Measurements from ENCODE around the gene ST6GALNAC4.

The ST6GALNAC4 gene

DNA sequence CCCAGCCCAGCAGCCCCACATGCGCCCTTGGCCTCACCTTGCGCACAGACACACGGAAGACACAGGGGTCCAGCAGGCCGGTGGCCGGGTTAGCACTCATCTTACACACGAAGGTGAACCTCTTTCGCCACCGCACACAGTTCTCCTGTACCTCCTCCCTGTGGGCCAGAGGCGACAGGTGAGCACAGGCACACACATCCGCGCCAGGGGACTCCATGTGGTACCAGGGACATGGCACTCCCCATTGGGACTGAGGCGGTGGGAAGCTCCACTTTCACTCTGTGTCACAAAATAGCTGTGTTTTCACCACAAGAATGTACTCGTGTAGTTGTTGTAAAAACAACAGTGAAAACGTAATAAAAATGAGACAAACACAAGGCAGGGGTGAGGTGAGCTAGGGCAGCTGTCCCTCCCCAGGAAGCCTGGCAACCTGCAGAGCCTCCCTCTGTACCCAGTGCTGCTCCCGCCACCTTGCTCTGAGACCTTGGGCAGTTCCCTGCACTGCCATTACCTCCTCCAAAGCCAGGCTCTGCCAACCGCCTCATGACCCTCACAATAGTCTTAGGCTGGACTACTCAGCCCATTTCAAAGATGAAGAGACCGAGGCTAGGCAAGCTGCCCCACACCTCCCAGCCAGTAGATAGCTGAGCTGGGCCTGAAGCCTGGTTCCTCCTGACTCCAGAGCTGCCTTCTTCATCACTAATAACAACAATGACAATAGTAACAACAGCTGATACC lies 37.1 kb upstream of the ST6GALNAC4 start:
- H3K4me1 Mint-ChIP-seq = peaks cover 21 to 53% of the 10 kb centered on the region in 2 donors
- DNase-seq = no peak
- H3K9me3 Mint-ChIP-seq = no peaks in the 10 kb centered on the region
- H3K36me3 Mint-ChIP-seq = peaks cover 10 to 21% of the 10 kb centered on the region in 2 donors
- ATAC-seq (replicated peaks) = no peak
- H3K27ac Mint-ChIP-seq = peak overlapping the region; percentile 79
- H3K4me3 Mint-ChIP-seq = no peak overlapping the region
- no peaks in the 10 kb centered on the region for H3K27me3 Mint-ChIP-seq

DNA sequence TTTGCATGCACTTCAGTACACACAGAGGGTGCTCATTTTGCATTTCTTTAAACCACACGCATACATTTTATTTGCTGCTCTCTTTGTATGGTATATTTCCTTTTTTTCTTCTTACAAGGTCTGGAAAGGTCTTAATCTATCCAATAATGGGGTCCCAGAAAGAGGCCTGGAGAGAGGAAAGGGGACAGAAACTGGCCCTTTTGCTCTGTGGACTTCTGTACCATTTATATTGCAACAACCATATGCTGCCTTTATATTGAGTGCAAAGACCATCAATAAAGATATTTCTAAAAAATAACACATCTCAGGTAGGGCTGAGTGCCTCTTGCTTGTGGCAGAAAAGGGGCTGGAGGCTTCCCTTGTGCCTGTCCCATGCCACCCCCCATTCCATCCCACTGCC lies 36.3 kb upstream of the ST6GALNAC4 start:
- H3K27ac Mint-ChIP-seq = no peak overlapping the region
- H3K4me3 Mint-ChIP-seq = no peak overlapping the region
- no peaks in the 10 kb centered on the region for H3K27me3 Mint-ChIP-seq
- H3K4me1 Mint-ChIP-seq = peaks cover 21 to 54% of the 10 kb centered on the region in 2 donors
- H3K9me3 Mint-ChIP-seq = no peaks in the 10 kb centered on the region
- DNase-seq = no peak
- ATAC-seq (replicated peaks) = no peak
- peaks cover 11 to 22% of the 10 kb centered on the region in 2 donors for H3K36me3 Mint-ChIP-seq

GRCh38 chr9:127950513-127951289 lies 33.9 kb upstream of the ST6GALNAC4 start:
- no peaks in the 10 kb centered on the region for H3K9me3 Mint-ChIP-seq
- DNase-seq = no peak
- H3K4me1 Mint-ChIP-seq = peaks cover 22 to 56% of the 10 kb centered on the region in 2 donors
- no peak overlapping the region for H3K4me3 Mint-ChIP-seq
- no peaks in the 10 kb centered on the region for H3K27me3 Mint-ChIP-seq
- no peak for ATAC-seq (replicated peaks)
- H3K36me3 Mint-ChIP-seq = peaks cover 16 to 29% of the 10 kb centered on the region in 2 donors
- no peak overlapping the region for H3K27ac Mint-ChIP-seq

- Mint-ChIP-seq H3K27ac (peak overlapping the region; percentile 62), H3K4me1 (peaks cover 18 to 52% of the 10 kb centered on the region in 2 donors), H3K9me3 (no peaks in the 10 kb centered on the region), H3K27me3 (no peaks in the 10 kb centered on the region), H3K36me3 (peaks cover 18 to 32% of the 10 kb centered on the region in 2 donors), H3K4me3 (no peak overlapping the region)
- no peak for ATAC-seq (replicated peaks)
- no peak for DNase-seq
Observed at GRCh38 chr9:127949827-127950512, 33.1 kb upstream of the ST6GALNAC4 start.

GRCh38 chr9:127947841-127948710 lies 31.2 kb upstream of the ST6GALNAC4 start:
- Mint-ChIP-seq H3K4me3 (no peak overlapping the region), H3K27me3 (no peaks in the 10 kb centered on the region), H3K4me1 (peaks cover 20 to 51% of the 10 kb centered on the region in 2 donors), H3K9me3 (no peaks in the 10 kb centered on the region), H3K36me3 (peaks cover 25 to 45% of the 10 kb centered on the region in 2 donors), H3K27ac (peak overlapping the region; percentile 59)
- no peak for DNase-seq
- no peak for ATAC-seq (replicated peaks)

DNA sequence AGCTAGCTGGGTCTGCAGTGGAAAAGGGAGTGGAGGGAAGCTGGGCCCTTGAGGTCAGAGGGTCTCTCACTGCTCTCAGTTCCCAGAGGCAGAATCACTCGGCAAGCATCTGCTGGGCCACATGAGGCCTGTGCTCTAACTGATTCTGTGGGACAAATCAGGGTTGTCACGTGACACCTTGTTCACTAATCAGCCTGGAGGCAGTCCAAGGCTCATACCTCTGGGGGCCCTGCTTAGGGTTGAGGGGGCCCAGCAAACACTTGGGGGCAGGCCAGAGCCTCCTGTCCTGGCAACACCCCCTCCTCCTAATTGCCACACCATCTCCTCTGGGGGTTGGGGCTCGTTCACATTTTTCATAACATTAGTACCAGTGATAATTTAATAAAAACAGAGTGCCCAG lies 29.9 kb upstream of the ST6GALNAC4 start:
- no peak for ATAC-seq (replicated peaks)
- Mint-ChIP-seq H3K27me3 (no peaks in the 10 kb centered on the region), H3K36me3 (peaks cover 30 to 51% of the 10 kb centered on the region in 2 donors), H3K27ac (no peak overlapping the region), H3K4me1 (peaks cover 28 to 56% of the 10 kb centered on the region in 2 donors), H3K4me3 (no peak overlapping the region), H3K9me3 (no peaks in the 10 kb centered on the region)
- DNase-seq = no peak

GRCh38 chr9:127945942-127946341 lies 29.1 kb upstream of the ST6GALNAC4 start:
- no peak for DNase-seq
- H3K27me3 Mint-ChIP-seq = no peaks in the 10 kb centered on the region
- H3K27ac Mint-ChIP-seq = peak overlapping the region; percentile 85
- no peak overlapping the region for H3K4me3 Mint-ChIP-seq
- ATAC-seq (replicated peaks) = no peak
- H3K36me3 Mint-ChIP-seq = peaks cover 30 to 51% of the 10 kb centered on the region in 2 donors
- H3K9me3 Mint-ChIP-seq = no peaks in the 10 kb centered on the region
- H3K4me1 Mint-ChIP-seq = peaks cover 28 to 54% of the 10 kb centered on the region in 2 donors

GRCh38 chr9:127945338-127945737 lies 28.5 kb upstream of the ST6GALNAC4 start:
- no peak overlapping the region for H3K4me3 Mint-ChIP-seq
- no peak for DNase-seq
- ATAC-seq (replicated peaks) = no peak
- no peaks in the 10 kb centered on the region for H3K27me3 Mint-ChIP-seq
- peaks cover 29 to 48% of the 10 kb centered on the region in 2 donors for H3K36me3 Mint-ChIP-seq
- H3K27ac Mint-ChIP-seq = peak overlapping the region; percentile 85
- H3K9me3 Mint-ChIP-seq = no peaks in the 10 kb centered on the region
- peaks cover 28 to 47% of the 10 kb centered on the region in 2 donors for H3K4me1 Mint-ChIP-seq

- no peak for DNase-seq
- no peaks in the 10 kb centered on the region for H3K9me3 Mint-ChIP-seq
- no peak overlapping the region for H3K4me3 Mint-ChIP-seq
- no peaks in the 10 kb centered on the region for H3K27me3 Mint-ChIP-seq
- H3K27ac Mint-ChIP-seq = no peak overlapping the region
- peaks cover 25 to 44% of the 10 kb centered on the region in 2 donors for H3K36me3 Mint-ChIP-seq
- H3K4me1 Mint-ChIP-seq = peaks cover 28 to 43% of the 10 kb centered on the region in 2 donors
- ATAC-seq (replicated peaks) = no peak
Observed at GRCh38 chr9:127944586-127945218, 27.9 kb upstream of the ST6GALNAC4 start.

- H3K27me3 Mint-ChIP-seq = no peaks in the 10 kb centered on the region
- peaks cover 23 to 39% of the 10 kb centered on the region in 2 donors for H3K36me3 Mint-ChIP-seq
- peak; percentile 84 to 90 for ATAC-seq (replicated peaks)
- peak overlapping the region in 1 of 2 donors; percentile 9 for H3K4me3 Mint-ChIP-seq
- H3K9me3 Mint-ChIP-seq = no peaks in the 10 kb centered on the region
- peak overlapping the region; percentile 83 for H3K27ac Mint-ChIP-seq
- DNase-seq = peak; percentile 71
- peaks cover 27 to 35% of the 10 kb centered on the region in 2 donors for H3K4me1 Mint-ChIP-seq
Observed at GRCh38 chr9:127943731-127944144, 26.9 kb upstream of the ST6GALNAC4 start.

DNA sequence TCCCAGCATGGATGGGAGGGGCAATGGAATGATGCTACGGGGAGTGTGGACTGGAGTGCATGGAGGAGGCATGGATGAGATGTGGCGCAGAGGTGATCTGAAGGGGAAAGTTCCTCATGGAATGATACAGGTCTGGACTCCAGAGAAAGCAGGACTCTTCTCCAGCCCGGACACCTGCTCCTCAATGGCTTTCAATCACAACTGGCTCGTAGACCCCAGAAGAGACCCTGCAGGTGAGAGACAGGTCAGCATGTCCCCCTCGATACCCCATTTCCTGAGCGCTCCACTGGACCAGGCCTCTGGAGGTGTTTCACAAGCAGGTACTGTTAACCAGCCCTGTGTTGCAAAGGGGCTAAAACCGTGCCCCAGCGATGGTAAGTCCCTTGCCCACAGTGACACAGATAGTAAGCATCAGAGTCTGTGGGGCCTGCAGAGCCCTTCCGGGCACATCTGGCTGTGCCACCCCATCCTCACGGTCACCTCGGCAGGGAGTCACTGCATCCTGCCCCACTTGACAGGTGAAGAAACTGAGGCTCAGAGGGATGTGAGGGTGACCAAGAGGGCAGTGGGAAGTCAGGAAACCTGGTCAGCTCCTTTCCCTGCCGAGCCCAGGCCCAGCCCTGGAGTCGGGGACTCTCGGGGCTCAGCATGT lies 26.3 kb upstream of the ST6GALNAC4 start:
- no peak for DNase-seq
- H3K4me1 Mint-ChIP-seq = peaks cover 26 to 36% of the 10 kb centered on the region in 2 donors
- no peaks in the 10 kb centered on the region for H3K9me3 Mint-ChIP-seq
- peak overlapping the region in 1 of 2 donors; percentile 44 for H3K4me3 Mint-ChIP-seq
- ATAC-seq (replicated peaks) = peak; percentile 21 to 41
- peak overlapping the region; percentile 84 for H3K27ac Mint-ChIP-seq
- peaks cover 19 to 35% of the 10 kb centered on the region in 2 donors for H3K36me3 Mint-ChIP-seq
- H3K27me3 Mint-ChIP-seq = no peaks in the 10 kb centered on the region

- DNase-seq (no peak), ATAC-seq (replicated peaks) (peak; percentile 49)
- peak overlapping the region in 1 of 2 donors; percentile 44 for H3K4me3 Mint-ChIP-seq
- H3K27ac Mint-ChIP-seq = peak overlapping the region; percentile 87
- no peaks in the 10 kb centered on the region for H3K9me3 Mint-ChIP-seq
- no peaks in the 10 kb centered on the region for H3K27me3 Mint-ChIP-seq
- peaks cover 27 to 42% of the 10 kb centered on the region in 2 donors for H3K4me1 Mint-ChIP-seq
- H3K36me3 Mint-ChIP-seq = peaks cover 19 to 35% of the 10 kb centered on the region in 2 donors
Observed at GRCh38 chr9:127942216-127943010, 25.6 kb upstream of the ST6GALNAC4 start.

Measured in stimulated activated naive B cell treated with anti-CD40 and anti-IgM and Interleukin-4, amounts not matched to agents 10 μg/mL and 1 μg/mL and 100 μg/mL, for 72 hours (primary cell).